Measurements from ENCODE around the gene FBXW11. TPM values are rescaled to one million over a fixed set of nuclear protein-coding genes. Genes with fewer than 3 reads are reported as not detected.
A peak's percentile ranks its signal among the peaks of the same experiment; 100 is the strongest.

FBXW11 gene
- total RNA-seq, 1 donor: 41.7 TPM

GRCh38 chr5:171847026-171847425 is 159.4 kb downstream of the FBXW11 start:
- no peak for DNase-seq (ENCODE audit: low read depth in 2 of 3, low spot score in 2 of 3)

- no peak for DNase-seq (ENCODE audit: low read depth in 2 of 3, low spot score in 2 of 3)
These were observed 160.1 kb downstream of the FBXW11 start for GRCh38 chr5:171846323-171846722.

- DNase-seq (ENCODE audit: low read depth in 2 of 3, low spot score in 2 of 3): no peak
These were observed 160.6 kb downstream of the FBXW11 start for GRCh38 chr5:171845857-171846256.

- DNase-seq (ENCODE audit: low read depth in 2 of 3, low spot score in 2 of 3): peak in 1 of 3 donors; percentile 67
These were observed 161.3 kb downstream of the FBXW11 start for GRCh38 chr5:171845040-171845630.

GRCh38 chr5:171842777-171843328 is 163.6 kb downstream of the FBXW11 start:
- DNase-seq (ENCODE audit: low read depth in 2 of 3, low spot score in 2 of 3): no peak

GRCh38 chr5:171841984-171842776 is 164.3 kb downstream of the FBXW11 start:
- no peak for DNase-seq (ENCODE audit: low read depth in 2 of 3, low spot score in 2 of 3)

- peak in 2 of 3 donors; percentile 84 to 95 for DNase-seq (ENCODE audit: low read depth in 2 of 3, low spot score in 2 of 3)
These were observed 165.5 kb downstream of the FBXW11 start for GRCh38 chr5:171840711-171841522.

GRCh38 chr5:171840066-171840465 is 166.4 kb downstream of the FBXW11 start:
- peak in 1 of 3 donors; percentile 31 for DNase-seq (ENCODE audit: low read depth in 2 of 3, low spot score in 2 of 3)

GRCh38 chr5:171839112-171839511 is 167.3 kb downstream of the FBXW11 start:
- DNase-seq (ENCODE audit: low read depth in 2 of 3, low spot score in 2 of 3): no peak

- DNase-seq (ENCODE audit: low read depth in 2 of 3, low spot score in 2 of 3): no peak
These were observed 168.4 kb downstream of the FBXW11 start for GRCh38 chr5:171838066-171838465.

GRCh38 chr5:171837522-171837921 is 168.9 kb downstream of the FBXW11 start:
- no peak for DNase-seq (ENCODE audit: low read depth in 2 of 3, low spot score in 2 of 3)

- DNase-seq (ENCODE audit: low read depth in 2 of 3, low spot score in 2 of 3): no peak
These were observed 171.4 kb downstream of the FBXW11 start for GRCh38 chr5:171835066-171835465.

- DNase-seq (ENCODE audit: low read depth in 2 of 3, low spot score in 2 of 3): peak in 1 of 3 donors; percentile 47
These were observed 172.0 kb downstream of the FBXW11 start for GRCh38 chr5:171834461-171834860.

- no peak for DNase-seq (ENCODE audit: low read depth in 2 of 3, low spot score in 2 of 3)
These were observed 173.7 kb downstream of the FBXW11 start for GRCh38 chr5:171832775-171833174.

- no peak for DNase-seq (ENCODE audit: low read depth in 2 of 3, low spot score in 2 of 3)
These were observed 175.8 kb downstream of the FBXW11 start for GRCh38 chr5:171830686-171831085.

- DNase-seq (ENCODE audit: low read depth in 2 of 3, low spot score in 2 of 3): no peak
These were observed 179.3 kb downstream of the FBXW11 start for GRCh38 chr5:171827162-171827561.

- DNase-seq (ENCODE audit: low read depth in 2 of 3, low spot score in 2 of 3): no peak
These were observed 180.3 kb downstream of the FBXW11 start for GRCh38 chr5:171826132-171826531.

GRCh38 chr5:171825051-171825450 is 181.4 kb downstream of the FBXW11 start:
- no peak for DNase-seq (ENCODE audit: low read depth in 2 of 3, low spot score in 2 of 3)

GRCh38 chr5:171823269-171823668 is 183.2 kb downstream of the FBXW11 start:
- DNase-seq (ENCODE audit: low read depth in 2 of 3, low spot score in 2 of 3): no peak

- DNase-seq (ENCODE audit: low read depth in 2 of 3, low spot score in 2 of 3): no peak
These were observed 185.2 kb downstream of the FBXW11 start for GRCh38 chr5:171821286-171821685.

- DNase-seq (ENCODE audit: low read depth in 2 of 3, low spot score in 2 of 3): no peak
These were observed 185.9 kb downstream of the FBXW11 start for GRCh38 chr5:171820561-171820960.
